ENCODE data around the gene EHD3.

Gene EHD3

GRCh38 chr2:31202041-31202440 lies 31.9 kb upstream of the EHD3 start:
- no peak overlapping the region for H3K27ac ChIP-seq
- TF ChIP-seq ZFX (IDR thresholded peaks at IDR 0.05) = no peak
- TF ChIP-seq, protein P1, sequence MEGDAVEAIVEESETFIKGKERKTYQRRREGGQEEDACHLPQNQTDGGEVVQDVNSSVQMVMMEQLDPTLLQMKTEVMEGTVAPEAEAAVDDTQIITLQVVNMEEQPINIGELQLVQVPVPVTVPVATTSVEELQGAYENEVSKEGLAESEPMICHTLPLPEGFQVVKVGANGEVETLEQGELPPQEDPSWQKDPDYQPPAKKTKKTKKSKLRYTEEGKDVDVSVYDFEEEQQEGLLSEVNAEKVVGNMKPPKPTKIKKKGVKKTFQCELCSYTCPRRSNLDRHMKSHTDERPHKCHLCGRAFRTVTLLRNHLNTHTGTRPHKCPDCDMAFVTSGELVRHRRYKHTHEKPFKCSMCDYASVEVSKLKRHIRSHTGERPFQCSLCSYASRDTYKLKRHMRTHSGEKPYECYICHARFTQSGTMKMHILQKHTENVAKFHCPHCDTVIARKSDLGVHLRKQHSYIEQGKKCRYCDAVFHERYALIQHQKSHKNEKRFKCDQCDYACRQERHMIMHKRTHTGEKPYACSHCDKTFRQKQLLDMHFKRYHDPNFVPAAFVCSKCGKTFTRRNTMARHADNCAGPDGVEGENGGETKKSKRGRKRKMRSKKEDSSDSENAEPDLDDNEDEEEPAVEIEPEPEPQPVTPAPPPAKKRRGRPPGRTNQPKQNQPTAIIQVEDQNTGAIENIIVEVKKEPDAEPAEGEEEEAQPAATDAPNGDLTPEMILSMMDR (conservative IDR thresholded peaks at IDR 0.05) = no peak

DNA sequence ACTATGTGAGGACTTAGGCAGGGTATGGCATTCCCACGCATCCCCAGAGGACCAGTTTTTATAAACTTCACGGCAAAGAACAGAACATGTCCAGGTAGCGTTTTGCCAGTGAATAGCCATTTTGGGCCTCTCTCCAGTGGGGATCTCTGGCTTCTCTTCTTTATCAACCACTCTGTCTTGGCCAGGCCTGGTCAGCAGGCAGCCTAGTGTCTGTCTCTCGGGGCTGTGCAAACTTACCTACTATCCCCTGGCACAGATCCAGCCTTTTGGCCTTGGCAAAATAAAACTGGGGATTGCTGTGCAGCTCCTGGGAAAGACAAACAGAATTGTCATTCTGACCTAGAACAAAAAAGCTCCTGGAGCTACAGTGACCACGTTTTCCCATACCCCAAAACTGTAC lies 31.1 kb upstream of the EHD3 start:
- no peak overlapping the region for H3K27ac ChIP-seq
- no peak for TF ChIP-seq ZFX (IDR thresholded peaks at IDR 0.05)
- TF ChIP-seq, protein P1 (conservative IDR thresholded peaks at IDR 0.05) = no peak

DNA sequence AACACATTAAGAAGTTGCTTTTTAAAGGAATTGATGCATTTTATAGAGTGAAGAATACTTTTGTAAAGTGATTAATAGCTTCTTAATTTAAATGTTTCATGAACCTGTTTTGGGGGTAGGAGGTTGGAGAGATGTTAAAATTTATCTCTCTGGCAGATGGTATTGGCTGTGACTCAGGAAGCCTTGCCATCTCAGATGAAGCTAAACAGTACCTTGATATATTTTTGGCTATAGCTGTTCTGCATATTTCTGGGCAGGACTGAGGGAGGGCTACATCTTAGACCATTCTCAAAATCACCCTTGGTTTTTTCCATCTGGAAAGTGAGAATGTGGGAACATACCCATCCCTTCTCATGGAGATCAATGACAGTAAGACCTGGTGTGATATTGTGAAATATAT lies 30.0 kb upstream of the EHD3 start:
- H3K27ac ChIP-seq = no peak overlapping the region
- TF ChIP-seq, protein P1 (conservative IDR thresholded peaks at IDR 0.05) = no peak
- no peak for TF ChIP-seq ZFX (IDR thresholded peaks at IDR 0.05)

- TF ChIP-seq, protein P1 (conservative IDR thresholded peaks at IDR 0.05) = no peak
- no peak for TF ChIP-seq ZFX (IDR thresholded peaks at IDR 0.05)
These were observed 29.2 kb upstream of the EHD3 start for GRCh38 chr2:31204783-31205182.

DNA sequence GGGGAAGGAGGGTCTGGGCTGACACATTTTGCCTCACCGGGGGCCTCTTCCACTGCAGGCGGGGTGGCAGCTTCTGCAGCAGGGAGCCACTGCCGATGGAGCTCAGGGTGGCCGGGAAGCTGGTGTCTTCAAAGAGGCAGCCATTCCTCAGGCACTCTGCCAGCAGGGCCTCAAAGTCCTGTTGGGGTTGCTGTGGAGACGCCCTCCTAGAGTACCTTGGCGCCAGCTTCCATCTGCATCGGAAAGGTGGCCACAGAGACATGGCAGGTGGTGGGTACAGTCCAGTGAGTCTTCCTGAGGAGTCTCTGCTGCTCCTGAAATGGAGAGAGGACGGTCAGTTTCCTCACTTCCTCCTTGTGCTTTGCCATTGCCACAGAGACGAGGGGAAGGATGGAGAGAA lies 28.8 kb upstream of the EHD3 start:
- H3K27ac ChIP-seq = no peak overlapping the region
- no peak for TF ChIP-seq ZFX (IDR thresholded peaks at IDR 0.05)
- TF ChIP-seq, protein P1 (conservative IDR thresholded peaks at IDR 0.05) = no peak

More at GRCh38 chr2:31204783-31205182, 29.2 kb upstream of the EHD3 start:
- H3K27ac ChIP-seq = no peak overlapping the region

- no peak for TF ChIP-seq ZFX (IDR thresholded peaks at IDR 0.05)
- TF ChIP-seq, protein P1 (conservative IDR thresholded peaks at IDR 0.05) = no peak
- H3K27ac ChIP-seq = no peak overlapping the region
These were observed 28.3 kb upstream of the EHD3 start for GRCh38 chr2:31205613-31206012.

GRCh38 chr2:31207790-31208189 lies 26.2 kb upstream of the EHD3 start:
- H3K27ac ChIP-seq = no peak overlapping the region

More at GRCh38 chr2:31207790-31208189, 26.2 kb upstream of the EHD3 start:
- TF ChIP-seq, protein P1 (conservative IDR thresholded peaks at IDR 0.05) = no peak
- no peak for TF ChIP-seq ZFX (IDR thresholded peaks at IDR 0.05)

Measured in C4-2B (cell line).